Measurements from ENCODE around the gene SDK1.

GRCh38 chr7:4234498-4234855 is 933.4 kb downstream of the SDK1 start:
- TF ChIP-seq POLR2A (IDR thresholded peaks at IDR 0.05) (no peak), CTCF (IDR thresholded peaks at IDR 0.05) (no peak)

All from body of pancreas (tissue), 4 donors.